Right lobe of liver (tissue), 6 donors: Measurements from ENCODE around the gene KHDRBS2. TPM values are rescaled to one million over a fixed set of nuclear protein-coding genes. Genes with fewer than 3 reads are reported as not detected.

Source experiments
- ATAC-seq, 4 donors: fragments of 200-7000 bp; cut with Tn5 transposase; one replicate each; pipeline ENCODE4 v1.9.1; 2020; ENCODE audit warnings: mild to moderate bottlenecking in 4 of 4, moderate library complexity in 4 of 4
- DNase-seq, 3 donors: peaks; one replicate each; pipeline ENCODE4 v3.0.0-alpha.2; 2020
- H3K27ac ChIP-seq, 3 donors: fragments of 200-600 bp; one replicate each; pipeline ENCODE4 v1.8.0; 2022
- H3K27me3 ChIP-seq, 2 donors: fragments of 200-600 bp; one replicate each; pipeline ENCODE4 v1.8.0; 2022
- H3K36me3 ChIP-seq, 4 donors: fragments of 200-600 bp; sonication (generic) in 1 of 4; one replicate each; pipeline versions ENCODE4 v1.5.1 to v1.8.0; 2017 to 2022; ENCODE audit warnings: control low read depth in 1 of 4
- H3K4me1 ChIP-seq, 4 donors: fragments of 200-600 bp; sonication (generic) in 1 of 4; one replicate each; pipeline versions ENCODE4 v1.5.1 to v1.8.0; 2017 to 2022; ENCODE audit warnings: control low read depth in 1 of 4
- H3K4me3 ChIP-seq, 3 donors: fragments of 200-600 bp; one replicate each; pipeline ENCODE4 v1.8.0; 2022
- H3K9me3 ChIP-seq, 4 donors: fragments of 200-600 bp; sonication (generic) in 1 of 4; one replicate each; pipeline versions ENCODE4 v1.5.1 to v1.8.0; 2017 to 2022; ENCODE audit warnings: control low read depth in 1 of 4
- POLR2A ChIP-seq: fragments of 450-650 bp; IDR thresholded peaks from one replicate; pipeline ENCODE4 v1.6.1; 2017; ENCODE audit warnings: antibody characterized with exemption, mild to moderate bottlenecking
- WGBS: methylation state at CpG from one replicate; pipeline ENCODE4 v1.1.6; 2018; ENCODE audit warnings: low coverage, low lambda C conversion rate; ENCODE audit not compliant: insufficient coverage; ENCODE audit errors: missing lambda C conversion rate; 5-methylcytosine and 5-hydroxymethylcytosine counted together
- intact Hi-C, 2 donors: fragments of 100-400 bp; cut with DNase I; formaldehyde crosslinking; loops; one replicate each; pipeline versions ENCODE4 v1.11.2 to v1.14.1; 2022
- total RNA-seq, 6 experiments: library from RNA; depleted of rRNA in 2 of 6; stranded (reverse); fragments of >200 nt in 2 of 6; fragmentation: NEBNext Ultra II Directional in 3 of 6; extraction: Animal tissue kit (Norgen Biotek cat#: 25700) in 3 of 6; gene quantifications; one replicate each; pipeline versions ENCODE4 v1.1.0 to v1.2.4, GENCODE V29; 2016 to 2023
- TF ChIP-seq, protein P1 (sequence below), 4 donors: fragments of 200-600 bp in 3 of 4; fragments of 450-650 bp in 1 of 4; IDR thresholded peaks; one replicate each; pipeline versions ENCODE4 v1.5.1 to v1.8.0; 2016 to 2022; ENCODE audit warnings: antibody characterized with exemption in 4 of 4, mild to moderate bottlenecking in 2 of 4
- donor health status: DM: no; HTN: yes; CAD: no.
- donor health status: DM: no; HTN: no; CAD: no.
- donor health status: DM: no; HTN: no; CAD: no.
- donor health status: DM: no; HTN: yes; CAD: no.
- donor health status: DM: no; HTN: yes; CAD: no.

Gene KHDRBS2
- total RNA-seq, 6 experiments from 2014 or later: 0.43 TPM; not detected in 5

- ATAC-seq: no peak
- Histone ChIP-seq H3K36me3 (no peaks in the 10 kb centered on the region), H3K27ac (no peak overlapping the region), H3K9me3 (no peaks in the 10 kb centered on the region), H3K4me3 (no peak overlapping the region), H3K27me3 (no peaks in the 10 kb centered on the region), H3K4me1 (no peaks in the 10 kb centered on the region)
- intact Hi-C loops: no loop called here
- DNase-seq: no peak
- no peak for TF ChIP-seq POLR2A
- TF ChIP-seq, protein P1, sequence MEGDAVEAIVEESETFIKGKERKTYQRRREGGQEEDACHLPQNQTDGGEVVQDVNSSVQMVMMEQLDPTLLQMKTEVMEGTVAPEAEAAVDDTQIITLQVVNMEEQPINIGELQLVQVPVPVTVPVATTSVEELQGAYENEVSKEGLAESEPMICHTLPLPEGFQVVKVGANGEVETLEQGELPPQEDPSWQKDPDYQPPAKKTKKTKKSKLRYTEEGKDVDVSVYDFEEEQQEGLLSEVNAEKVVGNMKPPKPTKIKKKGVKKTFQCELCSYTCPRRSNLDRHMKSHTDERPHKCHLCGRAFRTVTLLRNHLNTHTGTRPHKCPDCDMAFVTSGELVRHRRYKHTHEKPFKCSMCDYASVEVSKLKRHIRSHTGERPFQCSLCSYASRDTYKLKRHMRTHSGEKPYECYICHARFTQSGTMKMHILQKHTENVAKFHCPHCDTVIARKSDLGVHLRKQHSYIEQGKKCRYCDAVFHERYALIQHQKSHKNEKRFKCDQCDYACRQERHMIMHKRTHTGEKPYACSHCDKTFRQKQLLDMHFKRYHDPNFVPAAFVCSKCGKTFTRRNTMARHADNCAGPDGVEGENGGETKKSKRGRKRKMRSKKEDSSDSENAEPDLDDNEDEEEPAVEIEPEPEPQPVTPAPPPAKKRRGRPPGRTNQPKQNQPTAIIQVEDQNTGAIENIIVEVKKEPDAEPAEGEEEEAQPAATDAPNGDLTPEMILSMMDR (IDR thresholded peaks at IDR 0.05): no peak
- WGBS: 53% methylated on average over 3 of the region's 3 CpGs
Measured at GRCh38 chr6:62265906-62266525, 20.0 kb downstream of the KHDRBS2 start.

GRCh38 chr6:62262283-62262682 lies 23.7 kb downstream of the KHDRBS2 start:
- Histone ChIP-seq H3K4me3 (no peak overlapping the region), H3K27ac (no peak overlapping the region), H3K9me3 (no peaks in the 10 kb centered on the region), H3K27me3 (no peaks in the 10 kb centered on the region), H3K4me1 (no peaks in the 10 kb centered on the region), H3K36me3 (no peaks in the 10 kb centered on the region)
- WGBS: 54% methylated on average over 3 of the region's 3 CpGs
- ATAC-seq: no peak
- no peak for DNase-seq
- no peak for TF ChIP-seq POLR2A
- intact Hi-C loops: no loop called here

- no peak for ATAC-seq
- Histone ChIP-seq H3K9me3 (no peaks in the 10 kb centered on the region), H3K27me3 (no peaks in the 10 kb centered on the region), H3K4me1 (no peaks in the 10 kb centered on the region), H3K27ac (no peak overlapping the region), H3K4me3 (no peak overlapping the region), H3K36me3 (no peaks in the 10 kb centered on the region)
- intact Hi-C loops: no loop called here
- no peak for DNase-seq
- no peak for TF ChIP-seq POLR2A
Measured at GRCh38 chr6:62246087-62246486, 39.9 kb downstream of the KHDRBS2 start.

GRCh38 chr6:62236784-62237183 lies 49.2 kb downstream of the KHDRBS2 start:
- 76% methylated on average over 5 of the region's 5 CpGs for WGBS
- intact Hi-C loops: no loop called here
- TF ChIP-seq, protein P1 (IDR thresholded peaks at IDR 0.05): no peak
- no peak for TF ChIP-seq POLR2A
- Histone ChIP-seq H3K4me1 (no peaks in the 10 kb centered on the region), H3K4me3 (no peak overlapping the region), H3K27ac (no peak overlapping the region), H3K9me3 (no peaks in the 10 kb centered on the region), H3K27me3 (no peaks in the 10 kb centered on the region), H3K36me3 (no peaks in the 10 kb centered on the region)
- no peak for ATAC-seq
- DNase-seq: no peak

DNA sequence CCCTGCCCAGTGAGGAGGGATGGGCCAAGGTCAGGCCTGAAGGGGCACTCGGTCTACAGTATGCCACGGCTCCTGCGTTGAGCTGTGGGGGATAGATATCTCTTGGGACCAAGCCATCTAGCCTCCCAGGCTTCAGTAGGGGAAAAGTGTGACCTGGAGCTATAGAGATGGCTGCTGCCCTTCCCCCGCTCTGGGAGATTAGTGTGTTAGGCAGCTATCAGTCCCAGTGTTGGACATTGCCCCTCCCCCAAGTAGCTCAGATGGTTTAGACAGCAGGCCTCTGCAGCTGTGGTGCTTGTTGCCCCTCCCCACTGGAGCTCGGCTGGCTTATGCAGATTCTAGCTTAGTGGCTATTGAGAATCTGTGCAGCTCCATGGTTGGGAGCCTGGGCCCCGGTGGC lies 56.8 kb downstream of the KHDRBS2 start:
- intact Hi-C loops: no loop called here
- Histone ChIP-seq H3K27ac (no peak overlapping the region), H3K27me3 (no peaks in the 10 kb centered on the region), H3K4me1 (no peaks in the 10 kb centered on the region), H3K9me3 (no peaks in the 10 kb centered on the region), H3K36me3 (no peaks in the 10 kb centered on the region), H3K4me3 (no peak overlapping the region)
- ATAC-seq (no peak), DNase-seq (no peak)
- TF ChIP-seq, protein P1 (IDR thresholded peaks at IDR 0.05): no peak
- no peak for TF ChIP-seq POLR2A
- no CpG with 5 or more reads among the region's 6 CpGs for WGBS

GRCh38 chr6:62217866-62218265 lies 68.2 kb downstream of the KHDRBS2 start:
- ATAC-seq: no peak
- intact Hi-C loops: no loop called here
- Histone ChIP-seq H3K9me3 (no peaks in the 10 kb centered on the region), H3K4me1 (no peaks in the 10 kb centered on the region), H3K36me3 (no peaks in the 10 kb centered on the region), H3K4me3 (no peak overlapping the region), H3K27me3 (no peaks in the 10 kb centered on the region), H3K27ac (no peak overlapping the region)
- 61% methylated on average over 4 of the region's 4 CpGs for WGBS
- TF ChIP-seq POLR2A: no peak
- TF ChIP-seq, protein P1 (IDR thresholded peaks at IDR 0.05): no peak
- DNase-seq: no peak
